ENCODE measurements around the gene GATA1. TPM values are rescaled to one million over a fixed set of nuclear protein-coding genes. Genes with fewer than 3 reads are reported as not detected.

Gene GATA1
- polyA plus RNA-seq, 6 donors from 2014 or later, result 0.23 to 0.27 TPM; not detected in 4

Other genes with a start within 250 kb of the GATA1 start
- gene TBC1D25, start 246.9 kb upstream of the GATA1 start, polyA plus RNA-seq (ENCODE audit: low read depth in 6 of 6), result 10 to 100 TPM; 14.5 to 24.4 (median 21.2) TPM
- 100 to 1,000 TPM; 231 to 340 (median 264) TPM for gene RBM3, start 212.1 kb upstream of the GATA1 start, polyA plus RNA-seq (ENCODE audit: low read depth in 6 of 6)
- 10 to 100 TPM; 54.4 to 85.0 (median 61.3) TPM for gene WDR13, start 189.1 kb upstream of the GATA1 start, polyA plus RNA-seq (ENCODE audit: low read depth in 6 of 6)
- 10 to 100 TPM; 12.7 to 27.8 (median 19.4) TPM for gene WAS, start 102.8 kb upstream of the GATA1 start, polyA plus RNA-seq (ENCODE audit: low read depth in 6 of 6)
- 10 to 100 TPM in 3 of 6 donors, 1 to 10 TPM in 3; 6.6 to 13.3 (median 10.1) TPM for gene SUV39H1, start 89.9 kb upstream of the GATA1 start, polyA plus RNA-seq (ENCODE audit: low read depth in 6 of 6)
- gene GLOD5, start 24.8 kb upstream of the GATA1 start, polyA plus RNA-seq (ENCODE audit: low read depth in 6 of 6), result not detected
- gene HDAC6, start 15.5 kb downstream of the GATA1 start, polyA plus RNA-seq (ENCODE audit: low read depth in 6 of 6), result 10 to 100 TPM; 11.9 to 26.6 (median 21.2) TPM
- under 1 TPM in 2 of 6 donors, not detected in 4; 0.51 to 0.92 TPM for gene ERAS, start 39.9 kb downstream of the GATA1 start, polyA plus RNA-seq (ENCODE audit: low read depth in 6 of 6)
- gene PCSK1N, start 49.0 kb downstream of the GATA1 start, polyA plus RNA-seq (ENCODE audit: low read depth in 6 of 6), result under 1 TPM in 1 of 6 donors, not detected in 5; 0.57 TPM
- gene TIMM17B, start 111.2 kb downstream of the GATA1 start, polyA plus RNA-seq (ENCODE audit: low read depth in 6 of 6), result 10 to 100 TPM; 77.1 to 97.2 (median 86.4) TPM
- gene PQBP1, start 111.3 kb downstream of the GATA1 start, polyA plus RNA-seq (ENCODE audit: low read depth in 6 of 6), result 100 to 1,000 TPM in 1 of 6 donors, 10 to 100 TPM in 5; 56.8 to 101 (median 83.6) TPM
- 10 to 100 TPM in 3 of 6 donors, 1 to 10 TPM in 3; 8.5 to 11.6 (median 10.0) TPM for gene SLC35A2, start 125.1 kb downstream of the GATA1 start, polyA plus RNA-seq (ENCODE audit: low read depth in 6 of 6)
- gene PIM2, start 132.4 kb downstream of the GATA1 start, polyA plus RNA-seq (ENCODE audit: low read depth in 6 of 6), result 100 to 1,000 TPM; 202 to 489 (median 254) TPM
- gene OTUD5, start 171.0 kb downstream of the GATA1 start, polyA plus RNA-seq (ENCODE audit: low read depth in 6 of 6), result 10 to 100 TPM; 27.6 to 53.2 (median 39.1) TPM
- 1 to 10 TPM in 1 of 6 donors, under 1 TPM in 2, not detected in 3; 0.12 to 2.0 (median 0.18) TPM for gene KCND1, start 185.3 kb downstream of the GATA1 start, polyA plus RNA-seq (ENCODE audit: low read depth in 6 of 6)
- 10 to 100 TPM in 5 of 6 donors, 1 to 10 TPM in 1; 9.3 to 26.8 (median 13.6) TPM for gene GRIPAP1, start 215.7 kb downstream of the GATA1 start, polyA plus RNA-seq (ENCODE audit: low read depth in 6 of 6)